ENCODE data around the gene UCKL1.

- TF ChIP-seq CTCF (IDR thresholded peaks at IDR 0.05; ENCODE audit: insufficient read depth, low read length) (no peak), GABPA (IDR thresholded peaks at IDR 0.05; ENCODE audit: low read depth) (no peak), POLR2AphosphoS5 (IDR thresholded peaks at IDR 0.05; ENCODE audit: low read depth) (peak; percentile 43), REST (IDR thresholded peaks at IDR 0.05; ENCODE audit: insufficient replicate concordance, low read depth) (no peak)
Measured at GRCh38 chr20:63957004-63957689, 931 bp upstream of the UCKL1 start.
